Osteoblast (primary cell): Measurements from ENCODE around the gene ADAMTSL1. TPM values are rescaled to one million over a fixed set of nuclear protein-coding genes. Genes with fewer than 3 reads are reported as not detected.

Experiments
- DNase-seq: peaks from one replicate; pipeline ENCODE4 v3.0.0; 2011; ENCODE audit warnings: low spot score, mixed read lengths; ENCODE audit not compliant: insufficient read length; ENCODE audit errors: missing footprints
- H2AFZ ChIP-seq: 2 replicates; pipeline ENCODE4 v1.6.0; 2011; ENCODE audit warnings: mild to moderate bottlenecking, low read length
- H3K27ac ChIP-seq: 2 replicates; pipeline ENCODE4 v1.5.1; 2011; ENCODE audit warnings: mild to moderate bottlenecking, low read depth, low read length, moderate library complexity
- H3K27me3 ChIP-seq: 2 replicates; pipeline ENCODE4 v1.6.0; 2012; ENCODE audit warnings: mild to moderate bottlenecking, control low read depth, inconsistent platforms, low read length, moderate library complexity; ENCODE audit not compliant: insufficient read depth
- H3K36me3 ChIP-seq: 2 replicates; pipeline ENCODE4 v1.5.1; 2011; ENCODE audit warnings: mild to moderate bottlenecking, low read length, control low read depth, moderate library complexity; ENCODE audit not compliant: insufficient read depth
- H3K4me1 ChIP-seq: 2 replicates; pipeline ENCODE4 v1.5.1; 2011; ENCODE audit warnings: mild to moderate bottlenecking, low read length, control low read depth, moderate library complexity; ENCODE audit not compliant: insufficient read depth
- H3K4me2 ChIP-seq: 2 replicates; pipeline ENCODE4 v1.6.0; 2011; ENCODE audit warnings: mild to moderate bottlenecking, low read length; ENCODE audit not compliant: insufficient read depth
- H3K4me3 ChIP-seq: fragments of 200-600 bp; sonication (generic); 3 replicates; pipeline ENCODE4 v1.5.1; 2012; ENCODE audit warnings: mild to moderate bottlenecking, low read length, inconsistent platforms; ENCODE audit not compliant: insufficient read depth
- H3K79me2 ChIP-seq: 2 replicates; pipeline ENCODE4 v1.6.0; 2012; ENCODE audit warnings: mild to moderate bottlenecking, low read length, control low read depth, inconsistent platforms; ENCODE audit not compliant: insufficient read depth
- H3K9me3 ChIP-seq: 2 replicates; pipeline ENCODE4 v1.5.1; 2011; ENCODE audit warnings: low read depth, low read length, control low read depth
- H4K20me1 ChIP-seq: 2 replicates; pipeline ENCODE4 v1.6.0; 2012; ENCODE audit warnings: mild to moderate bottlenecking, low read length, control low read depth; ENCODE audit not compliant: insufficient read depth
- total RNA-seq: library from RNA; depleted of rRNA; stranded (reverse); fragments of >200 nt; gene quantifications from 2 replicates; pipeline ENCODE4 v1.2.3, GENCODE V29; 2012
- TF ChIP-seq, protein P1 (sequence below): IDR thresholded peaks from 2 replicates; pipeline ENCODE4 v1.5.1; 2011; ENCODE audit warnings: mild to moderate bottlenecking, low read depth, low read length, moderate library complexity; ENCODE audit errors: extremely low read depth

Gene ADAMTSL1
- total RNA-seq, 1 donor: 54.3 TPM

DNA sequence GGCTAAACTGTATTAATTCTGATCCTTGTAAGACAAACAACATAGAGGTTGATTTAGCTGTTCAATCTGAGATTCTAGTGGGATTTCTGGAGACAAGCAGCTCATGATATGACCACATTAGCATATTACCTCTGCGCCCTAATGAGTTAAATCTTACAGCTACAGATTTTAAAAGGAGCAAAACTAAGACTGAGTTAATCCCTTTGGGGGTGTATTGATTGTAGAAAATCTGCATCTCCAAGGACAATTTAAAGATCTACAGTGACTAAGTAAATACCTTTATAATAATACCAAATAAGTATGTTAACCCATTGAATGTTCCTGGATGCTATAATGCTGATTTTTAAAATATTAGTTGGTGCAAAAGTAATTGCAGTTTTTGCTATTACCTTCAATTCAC is 33.2 kb downstream of the ADAMTSL1 start:
- H3K4me3 ChIP-seq: no peak overlapping the region
- peaks cover 25% of the 10 kb centered on the region for H3K36me3 ChIP-seq
- H3K27ac ChIP-seq: no peak overlapping the region
- no peak overlapping the region for H3K4me2 ChIP-seq
- DNase-seq: no peak
- no peak overlapping the region for H2AFZ ChIP-seq
- no peaks in the 10 kb centered on the region for H3K4me1 ChIP-seq
- no peaks in the 10 kb centered on the region for H3K9me3 ChIP-seq
- H3K27me3 ChIP-seq: no peaks in the 10 kb centered on the region
- H3K79me2 ChIP-seq: peaks cover 77% of the 10 kb centered on the region
- TF ChIP-seq, protein P1, sequence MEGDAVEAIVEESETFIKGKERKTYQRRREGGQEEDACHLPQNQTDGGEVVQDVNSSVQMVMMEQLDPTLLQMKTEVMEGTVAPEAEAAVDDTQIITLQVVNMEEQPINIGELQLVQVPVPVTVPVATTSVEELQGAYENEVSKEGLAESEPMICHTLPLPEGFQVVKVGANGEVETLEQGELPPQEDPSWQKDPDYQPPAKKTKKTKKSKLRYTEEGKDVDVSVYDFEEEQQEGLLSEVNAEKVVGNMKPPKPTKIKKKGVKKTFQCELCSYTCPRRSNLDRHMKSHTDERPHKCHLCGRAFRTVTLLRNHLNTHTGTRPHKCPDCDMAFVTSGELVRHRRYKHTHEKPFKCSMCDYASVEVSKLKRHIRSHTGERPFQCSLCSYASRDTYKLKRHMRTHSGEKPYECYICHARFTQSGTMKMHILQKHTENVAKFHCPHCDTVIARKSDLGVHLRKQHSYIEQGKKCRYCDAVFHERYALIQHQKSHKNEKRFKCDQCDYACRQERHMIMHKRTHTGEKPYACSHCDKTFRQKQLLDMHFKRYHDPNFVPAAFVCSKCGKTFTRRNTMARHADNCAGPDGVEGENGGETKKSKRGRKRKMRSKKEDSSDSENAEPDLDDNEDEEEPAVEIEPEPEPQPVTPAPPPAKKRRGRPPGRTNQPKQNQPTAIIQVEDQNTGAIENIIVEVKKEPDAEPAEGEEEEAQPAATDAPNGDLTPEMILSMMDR: no peak
- H4K20me1 ChIP-seq: peaks cover 3% of the 10 kb centered on the region

DNA sequence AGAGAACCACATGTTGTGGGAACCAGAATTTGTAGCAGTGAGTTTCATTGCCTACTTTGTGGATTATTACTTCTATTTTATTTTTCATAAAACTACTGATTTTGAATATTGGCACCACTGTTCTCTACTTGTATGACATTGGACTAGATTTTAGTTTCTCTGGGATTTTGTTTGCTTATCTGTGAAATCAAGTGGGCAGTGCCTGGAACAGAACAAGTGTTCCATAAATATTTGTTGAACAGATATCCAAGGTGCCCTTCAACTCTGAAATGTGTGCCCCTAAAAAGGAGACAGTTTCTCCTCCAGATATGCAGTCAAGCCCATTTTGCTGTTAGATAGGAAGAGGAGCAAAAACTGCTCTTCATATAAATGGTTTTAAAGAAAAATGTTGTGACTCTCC is 42.6 kb downstream of the ADAMTSL1 start:
- no peaks in the 10 kb centered on the region for H3K36me3 ChIP-seq
- TF ChIP-seq, protein P1: no peak
- peaks cover 87% of the 10 kb centered on the region for H3K79me2 ChIP-seq
- H3K4me1 ChIP-seq: peaks cover 24% of the 10 kb centered on the region
- no peak for DNase-seq
- no peak overlapping the region for H3K27ac ChIP-seq
- no peak overlapping the region for H2AFZ ChIP-seq
- no peak overlapping the region for H3K4me2 ChIP-seq
- no peak overlapping the region for H3K4me3 ChIP-seq
- H3K9me3 ChIP-seq: no peaks in the 10 kb centered on the region
- H3K27me3 ChIP-seq: no peaks in the 10 kb centered on the region
- H4K20me1 ChIP-seq: peaks cover 4% of the 10 kb centered on the region

DNA sequence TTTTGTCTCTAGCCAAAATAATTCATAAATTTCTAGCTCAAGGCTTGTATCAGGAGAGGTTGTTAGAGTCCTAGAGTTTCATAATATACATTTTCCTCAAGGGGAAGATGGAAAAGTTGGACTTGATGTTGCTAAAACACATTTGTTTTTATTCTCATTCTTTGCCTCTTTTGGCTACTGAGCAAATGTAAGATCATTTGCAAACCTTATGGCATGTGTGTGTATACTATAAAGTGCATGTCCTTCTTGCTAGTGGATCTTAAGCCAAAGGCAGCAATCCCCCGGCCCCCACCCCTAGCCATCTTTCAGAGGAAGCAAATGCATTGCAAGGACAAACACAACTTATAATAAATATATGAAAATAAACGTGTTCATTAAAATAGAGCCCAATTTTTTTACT is 43.0 kb downstream of the ADAMTSL1 start:
- TF ChIP-seq, protein P1: no peak
- Histone ChIP-seq H3K4me3 (no peak overlapping the region), H3K27me3 (no peaks in the 10 kb centered on the region), H3K79me2 (peaks cover 87% of the 10 kb centered on the region), H4K20me1 (peaks cover 4% of the 10 kb centered on the region), H3K4me2 (no peak overlapping the region), H3K27ac (no peak overlapping the region), H3K9me3 (no peaks in the 10 kb centered on the region), H2AFZ (no peak overlapping the region), H3K36me3 (peaks cover 3% of the 10 kb centered on the region), H3K4me1 (peaks cover 24% of the 10 kb centered on the region)
- no peak for DNase-seq

DNA sequence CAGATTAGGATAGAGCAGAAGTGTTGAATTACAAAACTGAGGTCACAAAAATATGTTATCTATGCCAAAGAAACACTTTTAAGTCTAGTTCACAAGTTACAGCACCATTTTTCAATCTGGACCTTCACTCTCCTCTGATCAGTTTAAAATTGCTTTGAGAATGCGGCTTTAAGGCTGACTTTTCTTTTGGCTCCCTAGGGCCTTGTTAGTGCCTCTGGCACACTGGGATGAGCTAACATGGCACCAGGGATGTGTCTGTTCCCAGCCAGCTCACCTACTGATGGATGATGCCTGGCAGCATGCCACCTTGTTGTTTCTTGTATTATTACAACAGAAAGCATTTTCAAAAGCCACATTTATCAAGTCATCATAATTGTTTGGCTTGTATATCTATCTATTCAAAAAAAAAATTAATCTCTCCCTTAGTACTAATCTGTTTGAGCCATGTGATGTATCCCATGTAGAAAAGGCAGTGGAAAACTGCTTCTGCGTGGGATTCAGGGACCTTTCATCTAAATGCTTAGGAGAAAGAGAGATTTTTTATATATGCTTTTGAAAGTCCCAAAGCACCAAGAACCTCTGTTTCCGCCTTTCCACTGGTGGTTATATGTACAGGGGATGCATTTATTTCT is 46.6 kb downstream of the ADAMTSL1 start:
- Histone ChIP-seq H3K27ac (peak overlapping the region; percentile 27), H3K79me2 (peaks cover 64% of the 10 kb centered on the region), H4K20me1 (peaks cover 4% of the 10 kb centered on the region), H3K9me3 (no peaks in the 10 kb centered on the region), H3K27me3 (no peaks in the 10 kb centered on the region), H3K4me3 (no peak overlapping the region), H3K4me1 (peaks cover 24% of the 10 kb centered on the region), H3K4me2 (peak overlapping the region; percentile 7), H3K36me3 (peaks cover 5% of the 10 kb centered on the region), H2AFZ (no peak overlapping the region)
- DNase-seq: no peak
- TF ChIP-seq, protein P1: no peak
